Endothelial cell of umbilical vein (primary cell): ENCODE results near the gene PDX1. TPM values are rescaled to one million over a fixed set of nuclear protein-coding genes. Genes with fewer than 3 reads are reported as not detected.

ENCODE experiments used
- BruUV-seq: library from RNA; stranded (reverse); fragments of 400-500 nt; replicated peaks from 2 replicates; lab custom pipeline; 2021; lab: Mats Ljungman, UMichigan
- CTCF ChIA-PET: fragments of 300-600, 350-600 bp; sonication (Branson Sonifier 250); formaldehyde crosslinking; loops from one replicate; lab custom pipeline; 2021; ENCODE audit warnings: antibody characterized with exemption, inconsistent platforms; lab: Charles Lee
- POLR2A ChIA-PET: fragments of 300-600, 350-600 bp; sonication (Branson Sonifier 250); formaldehyde crosslinking; loops from one replicate; lab custom pipeline; 2021; ENCODE audit warnings: antibody characterized with exemption, inconsistent platforms; lab: Charles Lee
- DNase-seq: peaks from one replicate; pipeline ENCODE4 v3.0.0-alpha.2; 2011; ENCODE audit warnings: low read depth, low spot score
- FAIRE-seq: peaks from 2 replicates; lab custom pipeline; 2011; peaks lifted over from hg19 to GRCh38; lab: Jason Lieb, UNC
- H2AFZ ChIP-seq: 2 replicates; pipeline ENCODE4 v1.6.0; 2012; ENCODE audit warnings: low read depth, low read length, control low read depth, inconsistent platforms
- H3K27ac ChIP-seq: 2 replicates; pipeline ENCODE4 v1.5.1; 2011; ENCODE audit warnings: low read depth, mild to moderate bottlenecking, control low read depth, low read length, moderate library complexity; ENCODE audit not compliant: insufficient read depth
- H3K27me3 ChIP-seq, 2 experiments: 2 replicates each; pipeline versions ENCODE4 v1.6.0 to v1.6.1; 2011; ENCODE audit warnings: low read length in 2 of 2, mixed read lengths in 1 of 2; ENCODE audit not compliant: control insufficient read depth in 2 of 2, insufficient read depth in 2 of 2
- H3K36me3 ChIP-seq, 2 experiments: 2 replicates in 1 of 2; 3 replicates in 1 of 2; pipeline ENCODE4 v1.5.1; 2011; ENCODE audit warnings: low read length in 2 of 2, mild to moderate bottlenecking in 1 of 2, moderate library complexity in 1 of 2; ENCODE audit not compliant: control insufficient read depth in 2 of 2, insufficient read depth in 2 of 2; ENCODE audit errors: extremely low read depth in 1 of 2
- H3K4me1 ChIP-seq: 3 replicates; pipeline ENCODE4 v1.5.1; 2011; ENCODE audit warnings: mild to moderate bottlenecking, low read length; ENCODE audit not compliant: control insufficient read depth, insufficient read depth; ENCODE audit errors: extremely low read depth
- H3K4me2 ChIP-seq: 2 replicates; pipeline ENCODE4 v1.6.1; 2011; ENCODE audit warnings: low read length, control low read depth, mixed read lengths; ENCODE audit not compliant: insufficient read depth
- H3K4me3 ChIP-seq, 3 experiments: fragments of 200-600 bp in 1 of 3; sonication (generic), shearing (Covaris generic) in 1 of 3; replicated peaks in 1 of 3; 2 replicates each; pipeline ENCODE4 v1.5.1; 2011 to 2016; ENCODE audit warnings: control low read depth in 3 of 3, low read length in 3 of 3, mild to moderate bottlenecking in 2 of 3, inconsistent platforms in 1 of 3, low read depth in 1 of 3, moderate library complexity in 1 of 3; ENCODE audit not compliant: insufficient read depth in 1 of 3
- H3K79me2 ChIP-seq: 2 replicates; pipeline ENCODE4 v1.6.0; 2012; ENCODE audit warnings: low read length, inconsistent platforms; ENCODE audit not compliant: control insufficient read depth, insufficient read depth
- H3K9ac ChIP-seq: replicated peaks from 2 replicates; pipeline ENCODE3; 2011; ENCODE audit warnings: low read length, control low read depth; ENCODE audit not compliant: insufficient read depth; ENCODE audit errors: extremely low read depth
- H3K9me1 ChIP-seq: replicated peaks from 3 replicates; pipeline ENCODE4 v1.6.0; 2011; ENCODE audit warnings: mild to moderate bottlenecking, low read length; ENCODE audit not compliant: control insufficient read depth, insufficient read depth; ENCODE audit errors: extremely low read depth
- H3K9me3 ChIP-seq: replicated peaks from 2 replicates; pipeline ENCODE4 v1.5.1; 2012; ENCODE audit warnings: low read length, inconsistent platforms; ENCODE audit not compliant: control insufficient read depth, insufficient read depth
- H4K20me1 ChIP-seq: replicated peaks from 2 replicates; pipeline ENCODE3; 2011; ENCODE audit warnings: mild to moderate bottlenecking, low read length; ENCODE audit not compliant: control insufficient read depth, insufficient read depth; ENCODE audit errors: extremely low read depth
- EZH2 ChIP-seq: IDR thresholded peaks from 2 replicates; pipeline ENCODE4 v1.6.1; 2012; ENCODE audit warnings: borderline replicate concordance, low read depth, mild to moderate bottlenecking, moderate library complexity, low read length, inconsistent platforms; ENCODE audit not compliant: severe bottlenecking
- FOS ChIP-seq: IDR thresholded peaks from 2 replicates; pipeline ENCODE4 v1.6.1; 2011; ENCODE audit warnings: mild to moderate bottlenecking, low read length, moderate library complexity, borderline replicate concordance; ENCODE audit not compliant: insufficient read depth
- GATA2 ChIP-seq: IDR thresholded peaks from 2 replicates; pipeline ENCODE4 v1.7.0; 2011; ENCODE audit warnings: low read depth, mild to moderate bottlenecking, moderate library complexity, mixed read lengths, low read length; ENCODE audit not compliant: insufficient read length, insufficient read depth
- JUN ChIP-seq: IDR thresholded peaks from 2 replicates; pipeline ENCODE4 v1.6.1; 2011; ENCODE audit warnings: borderline replicate concordance, low read depth; ENCODE audit not compliant: insufficient read length, insufficient read depth
- MYC ChIP-seq: IDR thresholded peaks from one replicate; pipeline ENCODE4 v1.6.1; 2011; ENCODE audit warnings: mild to moderate bottlenecking, low read depth, low read length
- POLR2A ChIP-seq: IDR thresholded peaks from 2 replicates; pipeline ENCODE4 v1.6.1; 2012; ENCODE audit warnings: low read depth, mild to moderate bottlenecking, control low read depth, low read length
- POLR2AphosphoS5 ChIP-seq: IDR thresholded peaks from 2 replicates; pipeline ENCODE4 v1.6.1; 2012; ENCODE audit warnings: low read depth, mild to moderate bottlenecking, control low read depth, low read length, moderate library complexity; ENCODE audit not compliant: insufficient read depth
- dilution Hi-C: fragments of 300-500 bp; cut with MboI; formaldehyde crosslinking; loops from one replicate; pipeline ENCODE4 v1.15.0; 2019; ENCODE audit warnings: low sequenced_read_pairs; ENCODE audit not compliant: extremely low pct_ligation_motif_present
- intact Hi-C: fragments of 100-400 bp; cut with micrococcal nuclease; formaldehyde crosslinking; loops from one replicate; pipeline ENCODE4 v1.10.0; 2022
- polyA plus RNA-seq, 4 experiments: library from polyadenylated mRNA; depleted of rRNA in 3 of 4; stranded (reverse) in 3 of 4; unstranded in 1 of 4; fragments of >200 nt; gene quantifications; 2 replicates each; pipeline versions ENCODE4 v1.2.1 to v1.2.3, GENCODE V29; 2011 to 2012; ENCODE audit warnings: missing spikeins in 1 of 4
- total RNA-seq: library from RNA; stranded (reverse); gene quantifications from 2 replicates; pipeline ENCODE4 v1.2.3, GENCODE V29; 2021
- TF ChIP-seq, protein P1 (sequence below): IDR thresholded peaks from 2 replicates; pipeline ENCODE4 v1.6.1; 2011; ENCODE audit not compliant: insufficient read depth, insufficient read length
- TF ChIP-seq, protein P2 (sequence below), 2 donors: IDR thresholded peaks; 1 replicate in 1 of 2; 2 replicates in 1 of 2; pipeline ENCODE4 v1.5.1; 2011; ENCODE audit warnings: low read length in 2 of 2, mild to moderate bottlenecking in 2 of 2, moderate library complexity in 2 of 2, control low read depth in 1 of 2, inconsistent platforms in 1 of 2, low read depth in 1 of 2; ENCODE audit not compliant: insufficient read depth in 1 of 2; ENCODE audit errors: extremely low read depth in 1 of 2

PDX1 gene
- total and polyA plus RNA-seq, 2 donors (not counting 3 experiments of a cell fraction or from before 2014, with no cell fraction given) = not detected

DNA sequence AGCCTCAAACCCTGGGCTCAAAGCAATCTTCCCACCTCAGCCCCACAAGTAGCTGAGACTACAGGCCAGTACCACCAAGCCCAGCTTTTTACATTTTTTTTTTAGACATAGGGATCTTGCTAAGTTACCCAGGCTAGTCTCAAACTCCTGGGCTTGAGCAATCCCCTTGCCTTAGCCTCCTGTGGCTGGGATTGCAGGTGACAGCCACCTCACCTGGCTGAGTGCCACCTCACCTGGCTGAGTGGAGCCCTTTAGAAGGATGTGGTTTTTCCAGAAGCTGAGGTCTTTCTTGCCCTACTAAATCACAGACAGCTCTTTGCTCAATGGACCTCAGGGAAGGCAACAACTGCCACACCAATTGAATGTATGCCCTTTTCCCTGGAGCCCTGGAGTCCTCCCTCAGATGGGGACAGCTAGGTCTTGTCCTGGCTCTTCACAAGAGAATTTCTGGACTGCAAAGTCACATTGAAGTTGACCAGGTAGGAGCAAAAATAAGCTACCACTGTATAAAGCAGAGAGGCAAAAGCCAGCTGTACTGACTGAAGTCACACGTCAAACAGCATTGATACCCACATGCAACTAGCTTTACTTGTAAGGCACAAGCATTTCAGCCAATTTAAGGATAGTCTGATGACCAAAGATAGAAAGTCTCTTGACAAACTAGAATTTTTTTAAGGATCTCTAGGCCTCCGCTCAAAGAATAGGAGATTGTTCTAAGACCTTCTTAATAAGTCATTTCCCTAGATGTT is 14.0 kb downstream of the PDX1 start:
- BruUV-seq = no TSS peak
- no peak for DNase-seq
- H3K4me2 ChIP-seq = no peak overlapping the region
- intact Hi-C loops = no loop called here
- no peak overlapping the region for H3K9ac ChIP-seq
- TF ChIP-seq EZH2 (no peak), POLR2AphosphoS5 (no peak), MYC (no peak), FOS (no peak), GATA2 (no peak), POLR2A (no peak), JUN (no peak)
- TF ChIP-seq, protein P1, sequence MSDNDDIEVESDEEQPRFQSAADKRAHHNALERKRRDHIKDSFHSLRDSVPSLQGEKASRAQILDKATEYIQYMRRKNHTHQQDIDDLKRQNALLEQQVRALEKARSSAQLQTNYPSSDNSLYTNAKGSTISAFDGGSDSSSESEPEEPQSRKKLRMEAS = no peak
- TF ChIP-seq, protein P2, sequence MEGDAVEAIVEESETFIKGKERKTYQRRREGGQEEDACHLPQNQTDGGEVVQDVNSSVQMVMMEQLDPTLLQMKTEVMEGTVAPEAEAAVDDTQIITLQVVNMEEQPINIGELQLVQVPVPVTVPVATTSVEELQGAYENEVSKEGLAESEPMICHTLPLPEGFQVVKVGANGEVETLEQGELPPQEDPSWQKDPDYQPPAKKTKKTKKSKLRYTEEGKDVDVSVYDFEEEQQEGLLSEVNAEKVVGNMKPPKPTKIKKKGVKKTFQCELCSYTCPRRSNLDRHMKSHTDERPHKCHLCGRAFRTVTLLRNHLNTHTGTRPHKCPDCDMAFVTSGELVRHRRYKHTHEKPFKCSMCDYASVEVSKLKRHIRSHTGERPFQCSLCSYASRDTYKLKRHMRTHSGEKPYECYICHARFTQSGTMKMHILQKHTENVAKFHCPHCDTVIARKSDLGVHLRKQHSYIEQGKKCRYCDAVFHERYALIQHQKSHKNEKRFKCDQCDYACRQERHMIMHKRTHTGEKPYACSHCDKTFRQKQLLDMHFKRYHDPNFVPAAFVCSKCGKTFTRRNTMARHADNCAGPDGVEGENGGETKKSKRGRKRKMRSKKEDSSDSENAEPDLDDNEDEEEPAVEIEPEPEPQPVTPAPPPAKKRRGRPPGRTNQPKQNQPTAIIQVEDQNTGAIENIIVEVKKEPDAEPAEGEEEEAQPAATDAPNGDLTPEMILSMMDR (IDR thresholded peaks at IDR 0.05; ENCODE audit: extremely low read depth in 1 of 2, insufficient read depth in 1 of 2, low read depth in 1 of 2, low read length in 2 of 2) = no peak
- H4K20me1 ChIP-seq = peaks cover 2% of the 10 kb centered on the region
- H3K4me1 ChIP-seq = no peaks in the 10 kb centered on the region
- no peaks in the 10 kb centered on the region for H3K36me3 ChIP-seq
- H3K9me1 ChIP-seq = no peaks in the 10 kb centered on the region
- no peak overlapping the region for H2AFZ ChIP-seq
- H3K9me3 ChIP-seq = no peaks in the 10 kb centered on the region
- H3K27me3 ChIP-seq = peaks cover 23 to 30% of the 10 kb centered on the region in 2 experiments
- dilution Hi-C loops = no loop called here
- POLR2A ChIA-PET = no interaction called here
- FAIRE-seq = no peak
- H3K4me3 ChIP-seq = no peak overlapping the region
- H3K27ac ChIP-seq = no peak overlapping the region
- no peaks in the 10 kb centered on the region for H3K79me2 ChIP-seq
- CTCF ChIA-PET = interaction anchor here (0.6 to 1.4 kb wide), 6 partner anchors 10 to 839 kb away, joined by 3 to 5 read pairs (median 4); no protein-coding TSS in a partner anchor
